AG08396 (cell line): ENCODE data around the gene GLCCI1.

Source experiments
- DNase-seq: peaks from one replicate; pipeline ENCODE4 v3.0.0; 2012; ENCODE audit warnings: low spot score, mixed read lengths

GLCCI1 gene

DNA sequence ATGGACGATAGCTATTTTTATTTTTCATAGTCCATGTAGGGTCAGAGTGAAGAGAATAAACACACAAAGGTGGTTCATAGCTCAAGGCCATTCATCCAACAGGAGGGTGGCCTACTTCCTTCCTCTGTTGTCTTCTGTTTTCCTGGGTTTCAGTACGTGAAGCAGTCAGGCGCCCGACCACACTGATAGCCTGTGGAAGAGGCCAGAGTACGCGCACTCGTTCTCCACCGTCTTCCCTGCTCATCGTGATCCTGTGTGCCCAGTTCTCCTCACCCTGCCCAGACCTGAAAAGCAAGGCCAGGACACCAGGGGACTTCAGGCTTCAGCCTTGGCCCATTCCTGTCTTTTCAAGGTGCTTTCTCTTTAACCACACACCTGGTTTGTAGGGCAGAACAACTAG, 134.7 kb downstream of the GLCCI1 start:
- no peak for DNase-seq

DNA sequence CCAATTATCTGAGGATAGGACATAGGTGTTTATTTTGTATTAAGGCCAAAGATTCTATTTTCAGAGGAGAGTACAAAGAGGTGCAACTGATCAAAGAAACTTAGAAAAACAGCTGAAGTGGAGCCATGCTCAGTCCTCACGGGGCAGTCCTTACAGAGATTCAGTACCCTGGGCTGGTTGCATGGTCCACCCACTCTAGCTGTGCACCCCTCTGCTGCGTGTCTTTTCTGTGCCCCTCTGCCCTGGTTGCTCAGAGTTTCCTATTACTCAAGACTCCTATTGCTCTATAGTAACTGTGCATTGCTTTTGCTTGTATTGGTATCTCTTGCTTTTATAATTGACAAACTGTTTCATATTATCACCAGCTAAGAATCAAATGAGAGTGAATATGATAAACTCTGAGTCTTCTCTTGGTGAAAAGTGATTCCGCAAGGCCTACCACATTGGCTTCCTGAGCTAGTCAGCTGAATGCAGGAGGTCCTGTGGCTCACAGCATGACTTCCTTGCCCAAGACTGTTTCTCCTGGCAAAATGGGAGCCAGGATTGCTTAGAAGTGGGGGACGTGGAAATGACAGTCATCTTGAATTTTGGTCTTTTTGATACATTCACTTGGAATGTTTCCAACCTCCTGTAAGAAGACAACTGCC, 137.0 kb downstream of the GLCCI1 start:
- no peak for DNase-seq

DNA sequence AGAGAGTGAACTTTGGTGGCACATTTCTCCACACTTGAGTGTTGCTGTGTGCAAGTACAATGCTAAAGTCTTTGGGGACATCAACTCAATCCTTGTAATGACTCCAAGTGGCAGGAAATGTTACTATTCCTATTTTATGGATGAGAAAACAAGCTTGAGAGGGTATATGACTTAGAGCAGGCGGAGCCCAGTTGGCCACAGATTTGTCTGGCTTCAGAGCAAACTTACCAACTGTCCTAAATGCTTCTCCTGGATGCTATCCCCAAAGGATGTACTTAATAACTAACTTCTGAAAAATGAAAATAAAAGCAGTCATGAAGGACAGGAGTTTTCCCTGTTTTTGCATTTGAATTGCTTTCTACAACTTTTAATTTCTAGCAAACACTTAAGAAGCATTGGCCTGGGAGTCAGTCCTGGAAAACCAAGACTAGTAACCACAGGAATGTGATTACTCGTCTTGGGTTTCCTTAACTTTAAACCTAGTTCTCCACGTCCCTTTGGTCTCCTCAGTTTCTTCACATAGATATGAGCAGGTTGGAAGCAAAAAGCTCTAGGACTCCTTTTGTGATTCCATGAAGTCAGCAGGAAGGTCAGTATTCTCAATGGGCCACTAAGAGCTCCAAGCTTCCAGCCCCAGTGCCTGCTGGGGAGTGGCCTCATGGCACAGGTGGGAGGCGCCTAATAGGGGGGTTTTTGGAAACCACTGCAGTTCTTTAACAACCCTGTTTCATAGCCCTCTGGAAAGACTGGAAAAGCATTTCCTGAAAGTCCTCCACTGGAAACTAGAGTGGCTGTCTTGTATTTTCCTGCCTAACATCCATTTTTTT, 140.8 kb downstream of the GLCCI1 start:
- DNase-seq, result peak; percentile 23

DNA sequence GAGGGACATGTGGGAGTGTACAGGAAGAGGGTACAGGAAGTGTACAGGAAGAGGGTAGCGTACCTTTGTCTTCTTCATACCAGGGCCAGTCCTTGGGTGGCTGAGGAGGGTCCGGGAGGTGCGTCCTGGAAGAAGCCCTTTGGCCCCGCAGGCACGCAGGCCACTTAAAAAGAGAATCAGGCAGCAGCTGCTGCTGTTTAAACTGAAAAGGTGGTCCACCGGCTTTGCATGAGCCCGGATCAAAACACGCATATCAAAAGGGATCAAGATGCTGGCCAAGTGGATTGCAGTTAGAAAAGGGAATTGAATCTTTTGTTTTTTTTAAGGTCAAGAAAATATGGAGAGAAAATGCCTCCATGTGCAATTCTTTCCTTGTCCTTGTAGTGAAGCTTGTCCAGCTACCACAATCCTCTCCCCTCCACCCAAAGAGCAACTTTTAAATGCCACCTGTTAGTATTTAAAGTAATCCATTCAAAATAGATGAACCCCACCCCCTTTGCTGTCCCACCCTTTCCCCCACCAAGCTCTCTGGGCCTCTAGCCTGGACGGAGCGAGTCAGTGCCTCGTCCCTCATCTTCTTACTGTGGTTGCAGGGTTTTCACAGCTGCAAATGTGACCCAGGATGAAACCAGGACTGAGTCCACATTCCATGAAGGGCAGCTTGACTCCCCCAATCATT, 142.8 kb downstream of the GLCCI1 start:
- DNase-seq, result no peak

DNA sequence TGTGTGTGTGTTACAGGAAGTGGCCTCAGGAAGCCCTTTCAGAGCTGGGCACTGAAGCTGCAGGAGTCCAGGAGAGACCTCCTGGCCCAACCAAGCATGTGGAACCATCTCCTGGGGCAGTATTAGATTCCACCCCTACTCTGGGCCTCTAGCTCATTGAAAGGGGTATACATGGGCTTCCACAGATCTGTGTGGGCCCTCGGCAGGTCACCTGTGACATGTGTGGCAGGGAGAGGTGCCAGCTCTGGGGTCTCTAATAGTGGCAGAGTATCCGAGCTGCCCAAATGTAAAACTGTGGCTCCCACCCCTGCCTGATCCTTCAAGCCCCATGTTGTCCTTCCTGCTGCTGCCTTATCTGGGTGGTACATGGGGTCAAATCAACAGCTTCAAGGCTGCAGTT, 144.1 kb downstream of the GLCCI1 start:
- DNase-seq, result no peak

DNA sequence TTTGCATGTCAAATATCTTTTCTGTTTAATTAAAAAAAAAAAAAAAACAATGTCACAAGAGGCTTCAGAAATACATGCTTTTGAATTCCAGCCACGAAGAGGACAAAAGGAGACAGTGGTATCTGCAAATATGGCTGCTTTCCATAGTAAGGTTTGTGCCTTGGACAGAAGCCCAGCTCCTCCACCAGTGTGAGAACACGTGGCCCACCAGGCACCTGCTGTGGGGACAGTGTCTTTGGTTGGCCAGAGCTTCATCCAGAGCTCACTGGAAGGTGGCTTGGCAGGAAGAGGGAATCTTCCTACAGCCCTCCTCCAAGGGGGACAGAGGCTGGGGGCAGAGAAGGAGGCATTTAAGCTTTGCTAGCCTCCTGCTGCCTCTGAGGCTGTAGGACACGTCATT, 144.6 kb downstream of the GLCCI1 start:
- no peak for DNase-seq

DNA sequence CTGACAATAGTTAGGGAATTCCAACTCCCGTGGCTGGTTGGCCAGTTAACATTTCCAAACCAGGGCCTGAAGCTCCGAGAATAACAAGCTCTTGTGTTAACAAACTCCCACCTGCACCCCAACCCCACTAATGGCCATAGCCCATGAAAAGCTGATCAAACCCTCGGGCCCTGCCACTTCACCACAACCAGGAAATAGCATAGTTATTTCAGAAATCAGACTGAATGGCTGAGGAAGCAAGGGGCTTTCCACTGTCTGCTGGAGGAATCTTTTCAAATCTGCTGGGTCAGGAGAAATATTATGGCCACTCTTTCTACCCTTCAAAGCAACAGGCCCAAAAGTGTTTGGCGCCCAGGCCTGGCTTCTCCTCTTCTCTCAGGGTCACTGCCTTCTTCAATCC, 145.6 kb downstream of the GLCCI1 start:
- no peak for DNase-seq

DNA sequence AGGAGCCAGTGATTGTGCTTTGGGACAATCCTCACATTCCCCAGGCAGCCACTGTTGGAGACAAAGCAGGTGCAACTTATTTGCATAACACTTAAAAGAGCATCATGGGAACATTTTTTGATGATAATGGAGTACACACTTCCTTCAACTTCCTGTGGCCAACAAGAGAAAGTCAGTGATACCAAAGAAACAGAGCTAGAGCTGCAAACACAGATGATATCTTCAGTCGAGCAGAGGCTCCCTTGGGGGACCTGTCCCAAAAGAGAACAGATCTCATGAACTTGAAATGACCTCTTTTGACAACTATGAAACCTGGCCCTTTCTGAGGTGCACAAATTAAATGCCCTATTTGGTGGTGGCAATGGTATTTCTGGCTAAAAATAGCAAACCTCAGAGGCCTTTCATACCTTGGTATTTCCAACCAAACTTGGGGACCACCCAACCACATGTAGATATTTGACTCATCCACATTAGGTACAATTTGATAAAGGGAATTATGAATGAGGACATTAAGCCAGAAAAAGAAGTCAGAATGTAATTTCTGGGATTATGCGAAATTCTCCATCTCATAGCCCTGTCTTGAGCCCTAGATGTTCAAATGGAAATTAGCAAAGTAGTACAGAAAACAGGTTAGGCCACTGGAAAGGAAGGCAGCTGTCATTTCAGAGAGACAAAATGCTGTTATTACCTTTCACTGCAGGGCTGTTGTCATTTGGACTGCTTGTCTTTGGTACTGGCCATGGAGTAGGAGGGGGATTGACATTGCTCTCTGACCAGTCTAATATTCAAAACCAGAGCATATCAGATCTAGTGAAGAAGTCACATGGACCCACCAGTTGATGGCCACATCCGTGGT, 147.2 kb downstream of the GLCCI1 start:
- no peak for DNase-seq

DNA sequence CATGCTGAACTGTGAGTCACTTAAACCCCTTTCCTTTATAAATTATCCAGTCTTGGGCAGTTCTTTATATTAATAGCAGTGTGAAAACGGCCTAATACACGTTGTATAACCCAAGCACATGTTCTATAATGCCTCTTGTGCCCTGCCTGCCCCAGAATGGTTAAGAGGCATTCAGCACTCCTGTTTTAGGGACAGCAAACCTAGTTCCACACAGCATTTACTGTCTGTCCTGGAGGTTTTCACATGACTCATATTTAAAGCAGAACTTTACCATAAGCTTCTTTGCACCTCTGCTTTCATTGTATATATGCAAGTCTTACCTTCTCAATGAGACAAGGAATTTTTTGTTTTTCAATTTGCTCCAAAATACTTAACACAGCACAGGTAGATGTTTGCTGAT, 148.6 kb downstream of the GLCCI1 start:
- DNase-seq, result no peak

DNA sequence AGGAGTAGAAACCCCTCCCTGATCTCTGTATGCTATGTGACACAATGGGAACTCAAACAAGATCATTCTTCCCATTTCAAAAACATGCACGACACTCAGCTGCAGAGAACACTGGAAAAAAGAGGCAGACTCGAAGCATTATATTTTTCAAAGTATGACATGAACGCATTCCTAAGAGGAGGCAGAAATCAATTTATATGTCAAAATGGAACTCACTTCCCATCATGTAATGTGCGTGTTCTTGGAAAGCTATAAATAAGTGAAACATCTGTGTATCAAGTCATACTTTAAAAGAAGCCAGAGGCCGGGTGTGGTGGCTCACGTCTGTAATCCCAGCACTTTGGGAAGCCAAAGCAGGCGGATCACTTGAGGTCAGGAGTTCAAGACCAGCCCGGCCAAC, 150.7 kb downstream of the GLCCI1 start:
- DNase-seq, result no peak

DNA sequence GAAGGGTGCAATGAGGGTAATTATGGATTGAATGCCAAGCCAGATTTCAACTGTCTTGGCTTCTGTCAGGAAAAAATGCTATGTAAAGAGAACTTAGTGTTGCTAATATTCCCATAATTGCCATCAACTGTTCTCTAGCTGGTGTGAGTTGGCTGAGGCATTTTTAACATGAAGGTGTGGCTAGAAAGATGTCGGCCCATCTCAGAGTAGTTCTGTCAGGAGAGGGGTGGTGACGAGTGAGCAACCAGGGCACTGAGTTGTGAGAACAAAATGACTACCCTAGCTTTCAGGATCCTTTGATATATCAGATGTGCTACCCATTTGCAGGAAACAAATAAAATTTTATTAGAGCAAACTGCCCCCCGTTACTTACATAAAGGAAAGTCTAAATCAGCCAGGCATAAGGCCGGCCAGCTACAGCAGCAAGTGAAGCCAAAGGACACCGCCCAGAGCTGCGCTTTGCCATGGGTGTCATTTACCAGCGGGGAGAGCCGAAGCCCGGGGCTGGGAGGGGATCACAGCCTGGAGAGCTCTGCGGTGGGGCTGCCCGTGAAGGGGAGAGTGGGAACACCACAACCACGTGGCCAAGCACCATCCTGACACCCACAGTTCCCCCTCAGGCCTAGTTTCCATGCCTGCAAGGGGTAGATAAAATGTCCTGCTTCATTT, 151.9 kb downstream of the GLCCI1 start:
- no peak for DNase-seq

DNA sequence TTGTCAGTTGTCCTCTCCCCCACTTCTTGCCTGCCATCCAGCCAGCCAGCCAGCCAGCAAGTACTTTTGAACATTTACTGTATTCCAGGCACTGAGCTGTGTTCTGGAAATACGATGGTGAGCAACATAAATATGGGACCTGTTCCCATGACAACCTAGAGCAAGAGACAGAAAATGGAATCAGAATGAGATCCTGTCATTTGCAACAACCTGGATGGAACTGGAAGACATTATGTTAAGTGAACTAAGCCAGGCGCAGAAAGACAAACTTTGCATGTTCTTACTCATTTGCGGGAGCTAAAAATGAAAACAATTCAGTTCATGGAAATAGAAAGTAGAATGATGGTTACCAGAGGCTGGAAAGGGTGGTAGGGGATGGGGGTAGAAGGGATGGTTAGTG, 152.6 kb downstream of the GLCCI1 start:
- DNase-seq, result no peak

DNA sequence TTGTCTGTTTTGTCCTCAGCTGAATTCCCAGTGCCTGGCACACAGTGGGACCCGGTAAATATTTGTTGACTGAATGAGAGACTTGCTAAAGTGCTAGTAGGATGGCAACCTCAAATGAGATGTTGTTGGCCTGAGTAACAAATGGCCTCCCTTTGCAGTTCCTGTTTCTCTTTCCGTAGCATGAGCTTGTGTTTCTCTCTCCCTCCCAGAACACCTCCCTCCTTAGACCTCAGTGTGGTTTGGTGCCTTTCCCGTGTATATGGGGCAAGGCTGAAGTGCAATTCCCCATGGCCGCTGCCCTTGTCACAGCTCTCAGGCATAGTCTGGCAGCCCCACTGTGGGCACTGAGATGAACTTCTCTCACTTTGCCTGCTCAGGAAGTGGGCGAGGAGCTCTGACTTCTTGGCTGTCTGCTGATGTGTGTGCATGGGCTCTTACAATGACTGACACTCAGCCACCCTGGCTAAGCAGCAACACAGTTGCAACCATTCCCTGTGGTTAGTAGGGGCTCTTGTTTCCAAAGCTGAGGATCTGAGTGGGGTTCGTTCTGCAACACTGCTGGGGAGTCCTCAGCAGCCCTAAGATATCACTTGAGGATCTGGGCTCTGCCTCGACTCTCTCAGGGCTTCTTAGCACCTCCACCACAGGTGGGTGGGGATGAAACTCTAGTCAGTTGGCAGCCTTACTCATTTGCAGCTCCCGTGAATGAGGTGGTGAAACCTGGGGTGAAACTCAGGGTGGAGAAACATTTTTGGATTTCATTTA, 157.3 kb downstream of the GLCCI1 start:
- no peak for DNase-seq

DNA sequence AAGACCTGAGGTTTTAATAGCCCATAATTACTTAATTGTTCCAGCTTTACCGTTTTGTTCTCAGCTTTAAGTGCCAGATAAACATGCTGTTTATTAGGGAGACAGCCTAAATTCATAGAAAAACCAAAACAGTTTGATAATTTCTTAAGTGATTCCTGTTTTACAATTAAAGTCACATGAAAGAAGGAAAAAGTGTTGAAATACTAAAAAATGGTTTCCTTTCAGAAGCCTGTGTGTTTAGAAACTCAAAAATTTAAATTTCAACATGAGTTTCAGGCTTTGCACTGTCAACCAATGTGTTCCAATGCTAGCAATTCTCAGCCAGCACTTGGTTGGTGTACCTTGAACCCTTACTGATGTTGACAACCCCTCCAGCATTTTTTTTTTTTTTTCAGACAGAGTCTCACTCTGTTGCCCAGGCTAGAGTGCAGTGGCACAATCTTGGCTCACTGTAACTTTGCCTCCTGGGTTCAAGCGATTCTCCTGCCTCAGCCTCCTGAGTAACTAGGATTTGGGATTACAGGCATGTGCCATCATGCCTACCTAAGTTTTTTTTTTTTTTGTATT, 158.1 kb downstream of the GLCCI1 start:
- no peak for DNase-seq

DNA sequence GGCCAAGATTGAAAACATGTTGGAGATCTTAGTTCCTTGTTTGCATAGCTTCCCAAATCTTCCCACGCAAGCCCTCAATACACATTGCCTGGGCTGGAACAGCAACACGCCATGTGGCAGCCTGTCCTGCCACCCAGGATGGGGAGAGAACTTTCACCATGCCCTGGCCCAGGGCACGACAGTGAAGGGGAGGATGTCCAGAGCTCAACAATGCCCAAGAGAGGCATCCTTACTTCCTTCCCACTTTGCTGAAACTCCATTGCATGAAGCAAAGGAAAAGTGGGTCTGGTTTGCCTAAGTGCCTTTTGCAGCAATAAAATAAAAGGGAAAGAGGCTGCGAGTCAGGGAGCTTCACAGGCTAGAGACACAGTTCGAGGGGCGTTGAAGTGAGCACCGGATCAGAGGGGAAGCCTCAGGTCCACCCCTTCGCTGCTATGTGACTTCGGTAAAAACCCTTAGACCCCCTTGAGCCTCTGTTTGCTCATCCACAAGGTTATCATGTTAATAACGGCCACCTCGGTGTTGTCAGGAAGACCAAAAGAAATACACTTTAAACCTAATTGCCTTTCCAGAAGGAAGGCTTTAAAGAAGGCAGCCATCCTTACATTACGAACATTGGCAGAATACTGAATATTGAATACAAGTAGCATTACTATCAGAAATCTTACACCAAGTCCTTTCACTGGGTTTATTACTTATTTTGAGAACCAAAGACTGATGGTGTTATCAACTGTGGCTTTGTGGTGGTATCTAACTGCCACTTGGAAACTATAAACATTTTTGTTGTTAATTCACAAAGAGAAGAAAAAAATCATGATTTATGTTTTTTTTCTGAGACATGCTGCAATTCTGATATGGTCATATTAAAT, 160.1 kb downstream of the GLCCI1 start:
- DNase-seq, result no peak

DNA sequence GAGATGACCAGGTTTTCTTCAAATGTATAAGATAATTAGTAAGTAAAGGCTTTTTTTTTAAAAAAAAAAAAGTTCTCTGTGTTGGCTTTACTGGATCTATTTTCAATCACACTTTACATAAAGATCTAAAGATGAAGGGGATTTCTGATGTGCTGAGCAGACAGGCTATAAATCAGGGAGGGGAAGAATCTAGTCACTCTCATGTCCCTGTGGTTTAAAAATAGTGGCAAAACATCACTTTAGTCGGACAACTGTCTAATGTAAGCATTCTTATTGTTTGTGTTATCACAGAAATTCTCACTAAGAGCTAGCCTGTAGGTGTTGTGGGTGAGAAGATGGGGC, 160.7 kb downstream of the GLCCI1 start:
- DNase-seq, result no peak

DNA sequence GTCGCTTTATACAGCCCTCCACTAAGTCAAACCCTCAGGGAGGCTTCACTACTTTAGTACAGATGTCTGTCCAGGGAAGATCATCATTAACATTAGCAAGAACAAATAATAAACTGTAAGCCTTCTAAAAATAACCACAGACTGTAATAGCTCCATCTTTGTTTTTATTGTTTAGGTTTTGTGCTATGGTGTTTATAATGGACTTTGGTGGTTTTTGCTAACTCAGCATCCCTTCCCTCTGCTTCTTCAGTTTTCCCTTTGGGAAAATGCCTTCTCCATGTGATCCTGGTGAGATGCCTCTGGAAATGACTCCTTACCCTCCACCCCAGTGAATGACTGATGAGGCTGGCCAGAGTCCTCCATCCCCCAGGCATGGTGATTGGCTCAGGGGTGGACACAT, 162.1 kb downstream of the GLCCI1 start:
- no peak for DNase-seq

DNA sequence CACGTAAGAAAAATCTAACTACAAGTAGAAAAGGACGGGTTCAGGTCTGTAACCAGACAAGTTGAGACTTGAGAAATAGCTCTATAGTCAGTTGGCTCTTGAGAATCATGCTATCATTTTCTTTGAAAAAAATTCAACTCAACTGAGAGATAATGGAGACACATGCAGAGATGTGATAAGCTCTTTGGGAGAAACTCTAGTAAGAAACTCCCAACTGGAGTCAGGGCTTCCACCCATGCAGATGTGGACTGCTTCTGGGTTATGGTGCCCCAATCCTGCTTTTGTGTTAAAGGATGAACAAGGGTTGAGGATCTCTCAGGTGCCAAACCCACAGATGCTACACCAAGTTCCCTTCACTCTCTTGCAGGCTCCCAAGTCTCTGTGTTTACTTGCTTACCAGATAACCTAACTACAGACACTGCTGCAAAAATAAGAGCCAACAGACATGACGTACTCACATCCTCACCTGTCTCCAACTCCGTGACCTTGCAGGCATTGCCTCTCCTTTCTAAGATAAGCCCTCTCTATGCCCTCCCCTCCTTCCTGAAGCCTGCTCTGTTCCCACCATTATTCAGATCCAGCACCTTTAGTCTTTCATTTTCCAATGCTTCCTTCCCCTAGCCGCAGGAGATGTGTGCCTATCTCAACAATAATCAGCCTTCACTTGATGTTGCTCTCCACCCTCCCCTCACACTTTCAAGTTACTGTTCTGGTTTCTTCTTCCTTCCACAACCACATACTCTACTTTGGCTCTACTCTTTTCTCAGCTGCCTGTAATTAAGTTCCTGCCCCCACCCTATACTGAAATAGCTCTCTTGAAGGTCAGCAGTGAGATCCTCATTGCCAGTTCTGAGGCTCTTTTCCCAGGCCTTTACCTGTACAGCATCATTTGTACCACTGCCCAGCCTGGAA, 163.4 kb downstream of the GLCCI1 start:
- DNase-seq, result no peak
